Stimulated activated CD4-positive, alpha-beta T cell treated with anti-CD3 and anti-CD28 coated beads, Interleukin-4, amount 100 ng/mL, for 24 hours (primary cell): ENCODE results near the gene RORC.
A peak's percentile ranks its signal among the peaks of the same experiment; 100 is the strongest.

Experiments
- DNase-seq: peaks from one replicate; pipeline ENCODE4 v3.0.0-alpha.2; 2020

Gene RORC

GRCh38 chr1:151825751-151826660, 5.6 kb downstream of the RORC start:
- DNase-seq: peak; percentile 46

- no peak for DNase-seq
Observed at GRCh38 chr1:151825204-151825603, 6.4 kb downstream of the RORC start.

GRCh38 chr1:151823175-151823574, 8.4 kb downstream of the RORC start:
- DNase-seq: no peak

GRCh38 chr1:151822404-151822803, 9.2 kb downstream of the RORC start:
- peak; percentile 73 for DNase-seq

GRCh38 chr1:151820940-151821339, 10.7 kb downstream of the RORC start:
- no peak for DNase-seq

- no peak for DNase-seq
Observed at GRCh38 chr1:151819976-151820623, 11.5 kb downstream of the RORC start.

GRCh38 chr1:151819227-151819835, 12.3 kb downstream of the RORC start:
- DNase-seq: no peak

GRCh38 chr1:151817353-151817730, 14.3 kb downstream of the RORC start:
- no peak for DNase-seq

- DNase-seq: no peak
Observed at GRCh38 chr1:151816548-151817352, 14.9 kb downstream of the RORC start.

- no peak for DNase-seq
Observed at GRCh38 chr1:151815716-151816327, 15.8 kb downstream of the RORC start.

- DNase-seq: no peak
Observed at GRCh38 chr1:151814971-151815545, 16.5 kb downstream of the RORC start.

GRCh38 chr1:151814426-151814825, 17.2 kb downstream of the RORC start:
- no peak for DNase-seq

GRCh38 chr1:151813271-151813977, 18.2 kb downstream of the RORC start:
- no peak for DNase-seq

GRCh38 chr1:151811181-151811580, 20.4 kb downstream of the RORC start:
- no peak for DNase-seq

- DNase-seq: no peak
Observed at GRCh38 chr1:151809985-151810556, 21.5 kb downstream of the RORC start.

GRCh38 chr1:151809290-151809984, 22.2 kb downstream of the RORC start:
- DNase-seq: no peak

- no peak for DNase-seq
Observed at GRCh38 chr1:151807766-151808165, 23.8 kb downstream of the RORC start.

- no peak for DNase-seq
Observed at GRCh38 chr1:151807131-151807530, 24.5 kb downstream of the RORC start.

- no peak for DNase-seq
Observed at GRCh38 chr1:151806170-151806569, 25.4 kb downstream of the RORC start.

GRCh38 chr1:151805066-151805820, 26.4 kb downstream of the RORC start, which contains the start of gene LINGO4:
TSS of gene LINGO4 (minus strand) at chr1:151805419. CDS start at chr1:151802704, 2,715 bp downstream.
- DNase-seq: no peak
